HFF-Myc (cell line): ENCODE data around the gene PRODH.
"Not testable (repeated sequence)": the region's sequence is repeated elsewhere in the genome, so short reads cannot be mapped to it uniquely, and the experiment has no call there.

Source experiments
- DNase-seq: peaks from one replicate; pipeline ENCODE4 v3.0.0-alpha.2; 2011; ENCODE audit warnings: low read depth; ENCODE audit errors: extremely low read depth
- H3K4me3 ChIP-seq: replicated peaks from 2 replicates; pipeline ENCODE4 v1.5.1; 2011; ENCODE audit warnings: low read depth, mild to moderate bottlenecking, control low read depth, low read length
- TF ChIP-seq, protein P1 (sequence below): IDR thresholded peaks from 2 replicates; pipeline ENCODE4 v1.5.1; 2012; ENCODE audit warnings: mild to moderate bottlenecking, low read depth, low read length, control low read depth; ENCODE audit errors: missing control alignments

Gene PRODH

DNA sequence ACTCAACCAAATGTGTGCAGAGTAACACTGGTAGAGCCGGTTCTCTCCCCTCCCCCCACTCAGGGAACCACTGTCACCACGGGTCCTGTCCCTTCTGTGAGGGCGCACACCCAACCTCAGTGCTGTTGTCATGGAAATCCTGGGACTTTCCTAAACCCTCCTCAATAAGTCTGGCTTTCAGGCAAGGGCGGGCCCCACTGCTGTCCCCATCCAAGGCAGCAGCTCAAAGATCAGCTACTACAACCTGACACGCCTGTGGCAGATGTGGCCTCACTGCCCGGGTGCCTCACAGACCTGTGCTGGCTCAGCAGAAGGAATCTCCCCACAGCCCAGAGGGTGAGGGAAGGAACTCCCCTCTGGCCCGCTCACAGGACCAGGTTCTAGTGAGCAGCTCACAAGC is 2.2 kb downstream of the PRODH start:
- TF ChIP-seq, protein P1, sequence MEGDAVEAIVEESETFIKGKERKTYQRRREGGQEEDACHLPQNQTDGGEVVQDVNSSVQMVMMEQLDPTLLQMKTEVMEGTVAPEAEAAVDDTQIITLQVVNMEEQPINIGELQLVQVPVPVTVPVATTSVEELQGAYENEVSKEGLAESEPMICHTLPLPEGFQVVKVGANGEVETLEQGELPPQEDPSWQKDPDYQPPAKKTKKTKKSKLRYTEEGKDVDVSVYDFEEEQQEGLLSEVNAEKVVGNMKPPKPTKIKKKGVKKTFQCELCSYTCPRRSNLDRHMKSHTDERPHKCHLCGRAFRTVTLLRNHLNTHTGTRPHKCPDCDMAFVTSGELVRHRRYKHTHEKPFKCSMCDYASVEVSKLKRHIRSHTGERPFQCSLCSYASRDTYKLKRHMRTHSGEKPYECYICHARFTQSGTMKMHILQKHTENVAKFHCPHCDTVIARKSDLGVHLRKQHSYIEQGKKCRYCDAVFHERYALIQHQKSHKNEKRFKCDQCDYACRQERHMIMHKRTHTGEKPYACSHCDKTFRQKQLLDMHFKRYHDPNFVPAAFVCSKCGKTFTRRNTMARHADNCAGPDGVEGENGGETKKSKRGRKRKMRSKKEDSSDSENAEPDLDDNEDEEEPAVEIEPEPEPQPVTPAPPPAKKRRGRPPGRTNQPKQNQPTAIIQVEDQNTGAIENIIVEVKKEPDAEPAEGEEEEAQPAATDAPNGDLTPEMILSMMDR = no peak
- DNase-seq = no peak
- no peak overlapping the region for H3K4me3 ChIP-seq

DNA sequence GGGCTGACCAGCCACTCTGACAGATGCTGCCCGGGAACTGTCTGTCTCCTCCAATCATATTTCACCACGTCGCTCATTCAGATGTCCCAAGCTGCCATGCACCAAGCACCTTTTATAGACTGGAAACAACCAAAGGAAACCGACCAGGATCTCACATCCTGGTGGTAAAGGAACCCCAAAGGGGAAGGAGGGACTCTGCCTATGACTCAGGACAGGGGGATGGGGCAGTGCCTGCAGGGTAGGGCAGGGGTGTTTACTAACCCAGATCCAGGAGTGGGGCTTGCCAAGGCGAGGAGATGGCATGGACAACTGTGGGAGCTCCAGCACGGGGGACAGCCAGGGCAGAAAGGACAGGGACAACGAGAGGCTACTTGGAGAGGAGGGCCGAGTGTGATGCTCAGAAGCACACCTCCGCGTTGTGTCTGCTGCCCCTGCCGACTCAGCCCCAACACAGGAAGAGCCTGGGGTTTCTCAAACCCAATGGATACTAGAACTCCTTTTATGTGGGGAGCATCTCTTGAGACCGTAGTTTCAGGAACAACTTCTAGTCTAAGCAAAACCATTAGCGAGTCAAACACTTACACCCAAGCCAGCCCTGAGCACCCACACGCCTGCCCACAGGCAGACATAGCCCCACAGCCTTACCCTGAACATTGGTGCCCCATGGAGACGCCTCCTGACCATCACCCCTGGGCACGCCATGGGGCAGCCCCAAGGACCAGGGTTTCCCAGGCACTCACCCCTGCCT is 4.0 kb downstream of the PRODH start:
- H3K4me3 ChIP-seq = no peak overlapping the region
- TF ChIP-seq, protein P1 = no peak
- DNase-seq = no peak

GRCh38 chr22:18929459-18929858 is 6.6 kb downstream of the PRODH start:
- H3K4me3 ChIP-seq = no peak overlapping the region
- TF ChIP-seq, protein P1 = no peak
- DNase-seq = no peak

DNA sequence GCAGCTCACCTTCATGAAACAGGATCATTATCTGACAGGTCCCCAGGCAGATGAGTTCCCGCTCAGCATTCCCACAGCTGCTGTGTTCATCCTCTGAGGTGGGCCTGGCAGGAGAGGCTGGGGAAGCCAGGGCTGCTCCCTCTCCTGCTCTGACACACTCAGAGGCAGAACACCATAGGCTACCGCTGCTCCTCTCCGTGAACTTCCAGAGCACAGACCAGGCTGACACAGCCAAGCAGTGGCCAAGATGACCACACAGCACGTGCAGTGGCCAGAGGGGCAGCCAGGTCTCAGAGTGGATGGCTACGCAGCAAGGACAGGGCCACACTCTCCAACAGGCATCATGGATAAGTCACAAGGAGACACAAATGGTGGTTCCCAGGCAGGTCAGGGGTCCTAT is 8.5 kb downstream of the PRODH start:
- no peak for DNase-seq
- TF ChIP-seq, protein P1 = no peak
- H3K4me3 ChIP-seq = no peak overlapping the region

GRCh38 chr22:18927020-18927419 is 9.1 kb downstream of the PRODH start:
- DNase-seq = no peak
- H3K4me3 ChIP-seq = no peak overlapping the region
- TF ChIP-seq, protein P1 = no peak

GRCh38 chr22:18925368-18926064 is 10.6 kb downstream of the PRODH start:
- DNase-seq = no peak
- TF ChIP-seq, protein P1 = no peak
- no peak overlapping the region for H3K4me3 ChIP-seq

DNA sequence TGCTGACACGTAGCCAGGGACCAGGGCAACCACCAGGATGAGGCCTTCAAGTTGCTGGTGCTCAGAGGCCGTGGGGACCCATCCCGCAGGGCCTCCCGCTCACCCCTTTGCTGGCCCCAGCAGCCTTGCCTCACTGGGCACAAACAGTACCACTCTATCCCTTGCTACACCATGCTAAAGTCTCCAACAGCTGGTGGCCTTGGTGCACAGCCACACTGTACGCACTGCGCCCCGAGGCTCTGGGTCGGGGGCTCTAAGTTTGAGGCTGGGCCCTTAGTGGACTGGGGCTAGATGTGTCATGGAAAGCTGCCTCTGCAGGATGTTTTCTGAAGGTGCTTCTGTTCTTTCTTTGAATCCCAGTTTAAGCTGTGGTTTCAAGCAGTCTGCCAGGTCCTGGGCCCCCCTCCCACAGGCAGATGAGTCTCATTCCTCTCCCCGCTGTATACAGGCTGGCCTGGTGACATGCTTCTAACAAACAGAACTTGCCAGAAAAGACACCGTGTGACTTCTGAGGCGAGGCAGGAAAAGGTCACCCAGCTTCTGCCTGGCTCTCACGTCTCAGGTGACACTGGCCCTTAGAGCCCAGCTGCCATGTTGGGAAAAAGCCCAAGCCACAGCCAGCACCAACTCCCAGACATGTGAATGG is 15.7 kb downstream of the PRODH start:
- DNase-seq, H3K4me3 ChIP-seq: not testable (repeated sequence)

GRCh38 chr22:18917818-18918217 is 18.3 kb downstream of the PRODH start:
- not testable (repeated sequence) for DNase-seq, H3K4me3 ChIP-seq

DNA sequence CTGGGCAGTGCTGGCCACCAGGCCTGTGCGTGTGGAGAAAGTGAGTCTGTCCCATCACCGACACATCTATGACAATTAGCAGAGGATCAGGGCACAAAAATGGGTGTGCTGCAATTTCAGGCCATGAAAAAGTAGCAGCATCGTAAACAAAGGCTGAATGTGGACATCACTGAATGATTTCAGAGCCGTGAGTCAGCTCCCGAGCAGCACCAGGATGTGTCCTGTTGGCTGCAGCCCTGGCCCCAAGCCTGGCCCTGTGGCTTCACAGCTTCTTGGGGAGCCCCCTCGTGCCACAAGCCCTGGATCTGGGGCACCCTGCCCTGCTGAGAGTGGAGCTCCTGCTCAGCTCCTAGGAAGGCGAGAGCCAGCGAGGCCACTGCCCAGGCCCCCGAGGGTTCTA is 20.5 kb downstream of the PRODH start:
- not testable (repeated sequence) for H3K4me3 ChIP-seq, DNase-seq

DNA sequence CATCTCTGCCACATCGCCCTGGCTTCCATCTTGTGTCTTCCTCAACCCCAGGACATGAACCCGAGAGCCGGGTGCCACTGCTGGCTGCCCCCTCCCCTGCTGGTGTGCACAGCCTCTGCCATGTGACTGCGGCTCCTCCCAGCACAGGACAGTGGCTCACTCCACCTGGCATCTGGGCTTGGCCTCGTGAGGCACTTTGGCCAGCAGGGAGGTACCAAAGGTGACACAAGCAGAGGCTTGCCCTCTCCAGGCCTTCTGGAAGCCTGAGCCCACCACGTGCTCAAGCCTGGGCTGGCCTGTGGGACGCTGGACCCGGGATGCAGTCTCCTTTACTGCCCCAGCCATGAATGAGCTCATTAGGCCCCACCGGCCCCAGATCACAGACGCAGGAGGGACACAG is 21.5 kb downstream of the PRODH start:
- DNase-seq, H3K4me3 ChIP-seq: not testable (repeated sequence)
